NB4 (cell line): ENCODE data around the gene ZP4.

ENCODE experiments used
- CTCF ChIP-seq: IDR thresholded peaks from one replicate; pipeline ENCODE4 v1.5.1; 2012; ENCODE audit warnings: low read depth, low read length
- MAX ChIP-seq: IDR thresholded peaks from 2 replicates; pipeline ENCODE4 v1.6.1; 2011; ENCODE audit warnings: low read depth, low read length
- POLR2A ChIP-seq: IDR thresholded peaks from 2 replicates; pipeline ENCODE4 v1.6.1; 2011; ENCODE audit warnings: mild to moderate bottlenecking; ENCODE audit not compliant: insufficient read length; ENCODE audit errors: extremely low read depth

DNA sequence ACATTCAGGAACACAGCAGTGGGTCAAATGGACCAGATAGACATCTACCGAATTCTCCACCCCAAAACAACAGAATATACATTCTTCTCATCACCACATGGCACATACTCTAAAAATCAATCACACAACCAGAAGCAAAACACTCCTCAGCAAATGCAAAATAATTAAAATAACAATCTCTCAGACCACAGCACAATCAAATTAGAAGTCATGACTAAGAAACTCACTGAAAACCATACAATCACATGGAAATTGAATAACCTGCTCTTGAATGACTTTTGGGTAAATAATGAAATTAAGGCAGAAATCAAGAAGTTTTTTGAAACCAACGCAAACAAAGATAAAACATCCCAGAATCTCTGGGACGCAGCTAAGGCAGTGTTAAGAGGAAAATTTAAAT, 49.2 kb downstream of the ZP4 start:
- TF ChIP-seq POLR2A, result no peak
- no peak for TF ChIP-seq CTCF
- TF ChIP-seq MAX, result no peak
